ENCODE measurements around the gene ADGRG1. TPM values are rescaled to one million over a fixed set of nuclear protein-coding genes. Genes with fewer than 3 reads are reported as not detected.
"Not testable (repeated sequence)": the region's sequence is repeated elsewhere in the genome, so short reads cannot be mapped to it uniquely, and the experiment has no call there.

ADGRG1 gene
- total RNA-seq, 2 experiments from 2014 or later = 7.3 to 19.9 TPM

DNA sequence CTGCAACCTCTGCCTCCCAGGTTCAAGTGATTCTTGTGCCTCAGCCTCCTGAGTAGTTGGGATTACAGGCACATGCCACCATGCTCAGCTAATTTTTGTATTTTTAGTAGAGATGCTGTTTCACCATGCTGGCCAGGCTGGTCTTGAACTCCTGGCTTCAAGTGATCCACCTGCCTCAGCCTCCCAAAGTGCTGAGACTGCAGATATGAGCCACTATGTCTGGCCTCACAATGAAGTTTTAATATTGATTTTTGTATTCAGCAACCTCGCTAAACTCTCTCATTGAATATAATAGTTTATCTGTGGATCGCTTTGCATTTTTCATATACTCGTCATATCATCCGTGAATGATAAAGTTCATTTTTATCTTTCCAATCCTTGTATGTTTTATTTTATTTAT, 32.2 kb upstream of the ADGRG1 start:
- H3K27ac Mint-ChIP-seq; H3K4me3 Mint-ChIP-seq; H3K9me3 Mint-ChIP-seq (ENCODE audit: low read depth); H3K27me3 Mint-ChIP-seq; ATAC-seq: not testable (repeated sequence)
- peaks cover 40% of the 10 kb centered on the region for H3K36me3 Mint-ChIP-seq
- CTCF ChIA-PET = interaction anchor here (11.8 to 27.4 kb wide), 3 partner anchors 16 to 54 kb away, joined by 210 to 559 read pairs (median 230); no protein-coding TSS in a partner anchor
- peaks cover 73% of the 10 kb centered on the region for H3K4me1 Mint-ChIP-seq
- DNase-seq = peak; percentile 29

DNA sequence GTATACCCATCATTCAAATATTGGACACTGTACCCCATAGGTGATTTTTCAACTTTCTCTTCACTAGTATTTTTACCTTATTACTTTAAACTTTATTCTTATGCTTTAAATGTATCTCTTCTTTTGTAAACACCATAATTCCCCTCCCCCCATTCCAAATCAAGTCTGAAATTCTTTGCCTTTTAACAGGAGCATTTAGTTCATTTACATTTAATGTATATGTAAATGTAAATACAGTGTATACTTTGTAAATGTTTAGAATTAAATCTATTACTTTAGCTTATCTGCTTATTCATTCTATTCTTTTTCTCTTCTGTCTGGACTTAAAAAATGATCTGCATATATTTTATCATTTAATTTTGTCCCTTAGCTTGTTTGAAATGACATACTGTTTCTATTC, 30.0 kb upstream of the ADGRG1 start:
- H3K27ac Mint-ChIP-seq = no peak overlapping the region
- ATAC-seq = no peak
- H3K4me3 Mint-ChIP-seq = no peak overlapping the region
- H3K9me3 Mint-ChIP-seq (ENCODE audit: low read depth) = peaks cover 9% of the 10 kb centered on the region
- CTCF ChIA-PET = interaction anchor here (1.7 to 14.0 kb wide), 5 partner anchors 7 to 49 kb away, joined by 4 to 230 read pairs (median 79); no protein-coding TSS in a partner anchor
- peaks cover 42% of the 10 kb centered on the region for H3K36me3 Mint-ChIP-seq
- no peak for DNase-seq
- peaks cover 72% of the 10 kb centered on the region for H3K4me1 Mint-ChIP-seq
- H3K27me3 Mint-ChIP-seq = no peaks in the 10 kb centered on the region

DNA sequence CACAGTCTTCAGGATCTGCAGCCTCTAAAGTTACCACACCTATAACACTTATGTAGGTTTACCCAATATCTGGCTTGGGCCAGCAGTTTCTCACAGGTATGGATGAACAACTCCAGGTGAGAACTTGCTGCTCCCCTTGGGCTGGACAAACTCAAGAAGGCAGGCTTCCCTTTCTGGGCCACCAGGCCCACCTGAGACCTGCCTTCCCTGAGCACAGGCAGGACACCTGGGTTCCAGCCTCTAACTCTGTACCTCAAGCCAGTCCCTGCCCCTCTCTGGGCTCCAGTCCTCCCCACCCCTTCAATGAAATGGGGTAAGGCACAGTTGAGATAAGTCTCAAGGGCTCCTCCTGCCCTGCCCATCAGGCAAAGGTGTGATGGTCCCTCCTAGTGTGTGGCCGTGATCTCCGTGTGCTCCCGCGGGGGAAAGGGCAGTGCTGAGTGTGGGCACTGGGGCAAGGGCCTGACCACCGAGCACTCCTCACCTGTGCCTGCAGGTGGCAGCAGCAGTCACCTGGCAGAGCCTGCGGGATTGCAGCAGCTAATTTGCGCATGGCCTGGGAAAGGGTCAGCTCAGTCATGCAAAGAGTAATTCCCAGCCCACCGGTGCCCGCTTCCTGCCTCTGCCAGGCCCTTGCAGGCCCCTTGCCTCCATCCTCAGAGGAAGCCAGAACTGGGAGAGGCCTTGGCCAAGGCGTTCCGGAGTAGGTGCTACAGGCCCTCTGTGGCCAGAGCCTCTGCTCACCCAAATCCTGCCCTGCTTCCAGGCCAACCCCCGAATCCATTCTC, 28.2 kb upstream of the ADGRG1 start:
- peaks cover 37% of the 10 kb centered on the region for H3K36me3 Mint-ChIP-seq
- H3K27me3 Mint-ChIP-seq = no peaks in the 10 kb centered on the region
- ATAC-seq (no peak), DNase-seq (peak; percentile 65)
- CTCF ChIA-PET = interaction anchor here (1.0 to 14.0 kb wide), 11 partner anchors 8 to 82 kb away, joined by 3 to 230 read pairs (median 5); no protein-coding TSS in a partner anchor
- peak overlapping the region; percentile 99 for H3K27ac Mint-ChIP-seq
- H3K9me3 Mint-ChIP-seq (ENCODE audit: low read depth) = peaks cover 9% of the 10 kb centered on the region
- H3K4me3 Mint-ChIP-seq = no peak overlapping the region
- H3K4me1 Mint-ChIP-seq = peaks cover 72% of the 10 kb centered on the region

DNA sequence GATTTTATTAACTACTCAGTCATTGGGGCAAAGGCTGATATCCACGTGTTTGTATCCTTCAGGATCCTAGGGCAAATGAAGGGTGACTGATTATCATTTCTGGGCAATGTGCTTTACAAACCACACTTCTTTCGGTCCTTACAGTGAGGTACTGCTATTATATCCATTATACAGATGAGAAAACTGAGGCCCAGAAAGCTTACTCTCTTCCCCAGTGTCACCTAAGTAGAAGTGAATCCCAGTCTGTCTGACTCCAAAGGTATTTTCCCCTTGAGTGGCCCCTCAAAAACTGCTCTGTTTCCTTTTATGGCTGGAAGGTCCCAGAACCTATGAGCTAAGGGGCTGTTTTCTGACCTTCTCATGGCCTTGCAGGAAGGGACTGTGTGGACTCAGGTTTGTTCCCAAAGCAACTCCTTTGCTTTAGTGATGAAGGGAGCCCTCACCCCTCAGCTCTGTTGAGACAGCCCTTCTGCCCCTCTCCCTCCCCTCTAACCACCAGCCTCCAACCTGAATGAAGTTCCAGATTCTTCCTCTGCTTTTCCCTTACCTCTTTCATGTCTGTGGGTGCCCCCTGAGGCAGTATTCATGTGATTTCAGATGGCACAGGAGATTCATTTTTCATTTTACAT, 27.4 kb upstream of the ADGRG1 start:
- peaks cover 75% of the 10 kb centered on the region for H3K4me1 Mint-ChIP-seq
- DNase-seq = peak; percentile 40
- no peaks in the 10 kb centered on the region for H3K27me3 Mint-ChIP-seq
- peak overlapping the region; percentile 51 for H3K4me3 Mint-ChIP-seq
- H3K36me3 Mint-ChIP-seq = peaks cover 31% of the 10 kb centered on the region
- peaks cover 5% of the 10 kb centered on the region for H3K9me3 Mint-ChIP-seq (ENCODE audit: low read depth)
- CTCF ChIA-PET = interaction anchor here (0.9 to 14.0 kb wide), 13 partner anchors 9 to 83 kb away, joined by 3 to 230 read pairs (median 4); no protein-coding TSS in a partner anchor
- ATAC-seq = no peak
- H3K27ac Mint-ChIP-seq = peak overlapping the region; percentile 99

DNA sequence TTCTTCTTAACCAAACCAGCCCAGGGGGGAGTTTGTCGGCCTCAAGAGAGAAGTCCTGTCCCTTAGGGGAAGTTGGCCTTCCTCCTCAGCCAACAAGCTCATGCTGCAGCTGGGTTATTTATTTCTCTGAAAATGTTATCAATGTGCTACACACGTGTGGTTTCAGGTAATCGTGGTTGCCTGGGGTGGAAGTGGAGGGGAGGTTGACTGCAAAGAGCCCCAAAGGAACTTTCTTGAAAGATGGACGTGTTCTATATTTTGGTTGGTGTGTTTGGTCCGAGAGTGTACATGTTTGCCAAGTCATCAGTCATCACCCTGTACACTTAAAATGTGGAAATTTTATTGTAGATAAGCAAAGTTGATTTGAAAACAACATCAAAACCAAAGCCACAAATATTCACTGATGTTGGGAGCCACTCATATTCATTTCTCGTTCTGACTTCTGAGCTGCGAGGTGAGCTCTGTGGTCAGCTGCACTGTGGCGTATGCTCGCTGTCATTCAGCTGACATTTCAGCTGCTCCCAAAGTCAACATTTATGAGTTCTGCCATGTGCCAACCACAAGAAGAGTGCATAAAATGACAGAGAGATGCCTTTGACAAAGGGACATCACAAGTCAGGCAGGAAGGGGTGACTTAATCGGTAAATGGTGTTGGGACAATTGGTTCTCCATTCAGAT, 26.5 kb upstream of the ADGRG1 start:
- H3K4me1 Mint-ChIP-seq = peaks cover 77% of the 10 kb centered on the region
- DNase-seq (peak; percentile 94), ATAC-seq (peak; percentile 90)
- H3K36me3 Mint-ChIP-seq = peaks cover 26% of the 10 kb centered on the region
- H3K4me3 Mint-ChIP-seq = peak overlapping the region; percentile 37
- H3K27me3 Mint-ChIP-seq = no peaks in the 10 kb centered on the region
- CTCF ChIA-PET = interaction anchor here (0.6 to 14.0 kb wide), 14 partner anchors 10 to 1739 kb away, joined by 3 to 230 read pairs (median 4); no protein-coding TSS in a partner anchor
- H3K27ac Mint-ChIP-seq = peak overlapping the region; percentile 99
- peaks cover 5% of the 10 kb centered on the region for H3K9me3 Mint-ChIP-seq (ENCODE audit: low read depth)

DNA sequence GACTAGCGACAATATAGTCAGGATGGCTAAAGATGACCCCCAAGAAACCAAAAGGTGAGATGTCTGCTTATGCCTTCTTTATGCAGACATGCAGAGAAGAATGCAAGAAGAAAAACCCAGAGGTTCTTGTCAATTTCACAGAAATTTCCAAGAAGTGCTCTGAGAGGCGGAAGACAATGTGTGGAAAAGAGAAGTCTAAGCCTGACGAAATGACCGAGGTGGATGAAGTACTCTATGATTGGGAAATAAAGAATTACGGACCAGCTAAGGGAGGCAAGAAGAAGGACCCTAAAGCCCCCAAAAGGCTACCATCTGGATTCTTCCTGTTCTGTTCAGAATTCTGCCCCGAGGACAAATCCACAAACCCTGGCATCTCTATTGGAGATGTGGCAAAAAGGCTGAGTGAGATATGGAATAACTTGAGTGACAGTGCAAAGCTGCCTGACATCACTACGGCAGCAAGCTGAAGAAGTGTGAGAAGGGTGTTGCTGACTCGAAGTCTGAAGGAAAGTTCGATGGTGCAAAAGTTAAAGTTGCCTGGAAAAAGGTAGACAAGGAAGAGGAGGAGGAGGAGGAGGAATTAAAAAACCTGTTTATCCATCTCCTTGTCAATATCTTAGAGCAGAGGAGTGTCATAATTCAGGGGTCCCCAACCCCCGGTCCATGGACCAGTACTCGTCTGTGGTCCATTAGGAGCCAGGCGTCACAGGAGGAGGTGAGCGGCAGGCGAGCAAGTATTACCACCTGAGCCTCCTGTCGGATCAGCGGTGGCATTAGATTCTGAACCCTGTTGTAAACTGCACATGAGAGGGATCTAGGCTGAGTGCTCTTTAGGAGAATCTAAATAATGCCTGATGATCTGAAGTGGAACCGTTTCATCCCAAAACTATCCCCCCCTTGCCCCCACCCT, 25.1 kb upstream of the ADGRG1 start:
- Mint-ChIP-seq H3K4me3 (no peak overlapping the region), H3K36me3 (peaks cover 14% of the 10 kb centered on the region), H3K9me3 (ENCODE audit: low read depth) (peaks cover under 1% of the 10 kb centered on the region), H3K4me1 (peaks cover 83% of the 10 kb centered on the region), H3K27me3 (no peaks in the 10 kb centered on the region), H3K27ac (peak overlapping the region; percentile 65)
- CTCF ChIA-PET = interaction anchor here (1.1 to 14.0 kb wide), 5 partner anchors 9 to 45 kb away, joined by 3 to 230 read pairs (median 55); no protein-coding TSS in a partner anchor
- DNase-seq (peak; percentile 39), ATAC-seq (no peak)

DNA sequence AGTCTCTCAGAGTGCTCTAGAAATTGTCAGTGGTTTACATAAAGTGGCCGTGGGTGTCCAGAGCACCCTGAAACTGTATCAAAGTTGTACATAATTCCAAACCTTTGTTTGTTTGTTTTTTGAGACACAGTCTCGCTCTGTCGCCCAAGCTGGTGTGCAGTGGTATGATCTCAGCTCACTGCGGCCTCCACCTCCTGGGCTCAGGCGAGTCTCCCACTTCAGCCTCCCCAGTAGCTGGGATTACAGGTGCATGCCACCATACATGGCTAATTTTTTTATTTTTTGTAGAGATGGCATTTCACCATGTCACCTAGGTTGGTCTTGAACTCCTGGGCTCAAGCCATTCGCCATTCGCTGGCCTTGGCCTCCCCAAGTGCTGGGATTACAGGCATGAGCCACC, 24.3 kb upstream of the ADGRG1 start:
- H3K4me1 Mint-ChIP-seq = peaks cover 87% of the 10 kb centered on the region
- H3K27ac Mint-ChIP-seq = no peak overlapping the region
- ATAC-seq (no peak), DNase-seq (peak; percentile 30)
- no peak overlapping the region for H3K4me3 Mint-ChIP-seq
- no peaks in the 10 kb centered on the region for H3K9me3 Mint-ChIP-seq (ENCODE audit: low read depth)
- H3K27me3 Mint-ChIP-seq = no peaks in the 10 kb centered on the region
- CTCF ChIA-PET = interaction anchor here (0.9 to 2.5 kb wide), 3 partner anchors 13 to 44 kb away, joined by 3 to 13 read pairs (median 8); no protein-coding TSS in a partner anchor
- H3K36me3 Mint-ChIP-seq = peaks cover 10% of the 10 kb centered on the region

DNA sequence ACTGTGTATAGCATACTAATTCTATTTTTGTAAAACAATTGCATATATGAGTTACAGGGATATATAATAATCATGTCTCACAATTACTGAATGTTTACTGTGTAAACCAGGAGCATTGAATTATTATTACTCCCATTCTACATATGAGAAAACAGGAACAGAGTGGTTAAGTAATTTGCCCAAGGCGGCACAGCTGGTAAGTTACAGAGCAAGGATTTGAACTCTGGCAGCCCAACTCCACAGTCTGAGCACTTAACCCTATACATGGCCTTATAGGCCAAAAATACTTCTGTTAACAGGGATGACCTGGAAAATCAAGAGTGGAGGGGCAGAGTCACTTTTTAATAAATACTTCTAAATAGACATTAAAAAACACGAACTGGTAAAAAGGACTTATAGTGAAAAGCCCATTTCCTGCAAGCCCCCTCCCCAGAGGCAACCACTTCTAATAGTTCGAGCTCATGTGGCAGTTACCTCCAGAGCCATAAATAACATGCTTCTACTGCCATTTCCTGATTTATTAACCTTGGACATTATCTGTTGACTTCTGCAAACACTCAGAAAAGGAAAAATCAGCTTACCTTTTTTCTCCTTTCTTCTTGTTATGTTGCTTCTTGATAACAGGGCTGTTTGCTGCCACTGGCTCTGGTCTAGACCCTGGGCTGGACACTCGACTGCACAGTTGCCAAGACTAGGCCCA, 22.1 kb upstream of the ADGRG1 start:
- no peak for ATAC-seq
- no peaks in the 10 kb centered on the region for H3K27me3 Mint-ChIP-seq
- DNase-seq = peak; percentile 9
- no peaks in the 10 kb centered on the region for H3K9me3 Mint-ChIP-seq (ENCODE audit: low read depth)
- peaks cover 5% of the 10 kb centered on the region for H3K36me3 Mint-ChIP-seq
- peak overlapping the region; percentile 8 for H3K27ac Mint-ChIP-seq
- no peak overlapping the region for H3K4me3 Mint-ChIP-seq
- CTCF ChIA-PET = interaction anchor here (1.6 to 11.8 kb wide), 3 partner anchors 10 to 41 kb away, joined by 4 to 230 read pairs (median 137); no protein-coding TSS in a partner anchor
- peaks cover 88% of the 10 kb centered on the region for H3K4me1 Mint-ChIP-seq

DNA sequence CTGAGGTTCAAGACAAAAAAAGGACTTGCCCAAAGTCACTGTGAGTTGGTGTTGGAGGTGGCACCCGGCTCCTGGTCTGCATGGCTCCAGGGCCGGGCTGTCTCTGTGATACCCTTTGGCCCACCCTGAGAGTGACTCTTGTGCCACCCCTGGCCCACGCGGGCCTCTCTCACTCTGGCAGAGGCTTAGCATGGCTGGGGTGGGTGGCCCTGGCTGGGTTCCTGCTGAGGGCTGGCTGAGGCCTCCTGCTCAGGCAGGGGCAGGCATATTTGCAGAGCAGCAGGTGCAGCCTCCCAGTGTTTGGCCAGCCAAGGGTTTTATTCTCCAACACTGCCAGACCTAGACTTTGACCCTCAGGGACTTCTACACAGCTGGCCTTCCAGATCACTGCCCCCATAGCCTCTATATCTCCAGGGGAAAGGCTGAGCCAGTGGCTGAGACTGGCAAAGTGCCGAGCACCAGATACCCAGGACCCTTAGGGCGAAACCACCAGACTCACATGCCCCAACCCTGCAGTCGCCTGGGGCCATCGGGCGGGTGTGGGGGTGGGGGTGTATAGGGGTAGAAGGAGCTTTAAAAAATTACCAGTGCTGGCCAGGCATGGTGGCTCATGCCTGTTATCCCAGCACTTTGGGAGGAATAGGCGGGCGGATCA, 21.5 kb upstream of the ADGRG1 start:
- Mint-ChIP-seq H3K4me1 (peaks cover 88% of the 10 kb centered on the region), H3K27me3 (no peaks in the 10 kb centered on the region), H3K9me3 (ENCODE audit: low read depth) (no peaks in the 10 kb centered on the region), H3K36me3 (peaks cover 5% of the 10 kb centered on the region), H3K4me3 (no peak overlapping the region), H3K27ac (peak overlapping the region; percentile 8)
- DNase-seq = peak; percentile 36
- no peak for ATAC-seq
- CTCF ChIA-PET = interaction anchor here (1.2 to 11.8 kb wide), 4 partner anchors 11 to 40 kb away, joined by 3 to 230 read pairs (median 70); no protein-coding TSS in a partner anchor

DNA sequence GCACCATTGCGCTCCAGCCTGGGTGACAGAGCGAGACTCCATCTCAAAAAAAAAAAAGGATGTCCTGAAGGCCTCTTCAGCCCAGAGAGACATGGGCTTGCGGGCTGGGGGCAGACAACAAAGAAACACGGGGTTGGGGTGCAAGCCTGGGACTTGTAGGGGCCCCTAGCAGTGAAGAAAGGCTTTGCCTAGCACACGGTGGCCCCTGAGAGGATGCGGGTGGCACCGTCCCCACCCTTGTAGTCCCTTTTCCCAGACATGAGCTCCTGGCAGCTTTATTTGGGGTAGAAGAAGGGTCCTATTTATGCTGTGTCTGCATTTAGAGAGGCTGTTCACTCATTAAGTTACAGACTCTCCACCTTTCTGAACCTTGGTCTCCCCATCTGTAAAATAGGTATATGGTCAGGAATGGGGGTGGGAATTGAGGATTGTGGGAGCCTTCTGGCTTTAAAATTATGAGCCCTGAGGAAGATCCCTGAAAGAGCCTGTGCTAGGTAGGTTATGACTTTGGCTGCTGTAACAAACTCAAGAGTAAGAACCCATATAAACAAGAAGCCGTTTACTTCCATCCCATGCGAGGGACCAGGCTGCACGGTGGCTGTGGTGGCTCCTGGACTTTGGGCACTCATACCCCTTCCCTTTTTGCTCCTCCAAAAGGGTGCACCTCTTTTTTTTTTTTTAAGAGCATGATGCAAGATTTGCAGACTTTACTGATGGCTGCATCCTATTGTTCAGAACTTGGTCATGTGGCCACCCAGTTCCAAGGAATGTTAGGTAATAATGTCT, 20.6 kb upstream of the ADGRG1 start:
- Mint-ChIP-seq H3K9me3 (ENCODE audit: low read depth) (no peaks in the 10 kb centered on the region), H3K27me3 (no peaks in the 10 kb centered on the region), H3K36me3 (peaks cover 4% of the 10 kb centered on the region), H3K27ac (peak overlapping the region; percentile 97), H3K4me3 (no peak overlapping the region), H3K4me1 (peaks cover 83% of the 10 kb centered on the region)
- DNase-seq (peak; percentile 26), ATAC-seq (no peak)
- CTCF ChIA-PET = interaction anchor here (1.0 to 11.8 kb wide), 7 partner anchors 12 to 40 kb away, joined by 3 to 230 read pairs (median 4); partner anchors contain the start of gene ADGRG1

Measured in activated CD8-positive, alpha-beta memory T cell treated with anti-CD3 and anti-CD28 coated beads, Interleukin-2, amount 10 ng/mL, durations not matched to agents 7 days and 5 days (primary cell).